HG03139 (cell line): Measurements from ENCODE around the gene PCDHB16.
"Not testable (repeated sequence)": the region's sequence is repeated elsewhere in the genome, so short reads cannot be mapped to it uniquely, and the experiment has no call there.

Experiments
- ATAC-seq: cut with Tn5 transposase; IDR thresholded peaks from one replicate; pipeline ENCODE4 v1.9.1; 2021; ENCODE audit not compliant: unreplicated experiment

The PCDHB16 gene

DNA sequence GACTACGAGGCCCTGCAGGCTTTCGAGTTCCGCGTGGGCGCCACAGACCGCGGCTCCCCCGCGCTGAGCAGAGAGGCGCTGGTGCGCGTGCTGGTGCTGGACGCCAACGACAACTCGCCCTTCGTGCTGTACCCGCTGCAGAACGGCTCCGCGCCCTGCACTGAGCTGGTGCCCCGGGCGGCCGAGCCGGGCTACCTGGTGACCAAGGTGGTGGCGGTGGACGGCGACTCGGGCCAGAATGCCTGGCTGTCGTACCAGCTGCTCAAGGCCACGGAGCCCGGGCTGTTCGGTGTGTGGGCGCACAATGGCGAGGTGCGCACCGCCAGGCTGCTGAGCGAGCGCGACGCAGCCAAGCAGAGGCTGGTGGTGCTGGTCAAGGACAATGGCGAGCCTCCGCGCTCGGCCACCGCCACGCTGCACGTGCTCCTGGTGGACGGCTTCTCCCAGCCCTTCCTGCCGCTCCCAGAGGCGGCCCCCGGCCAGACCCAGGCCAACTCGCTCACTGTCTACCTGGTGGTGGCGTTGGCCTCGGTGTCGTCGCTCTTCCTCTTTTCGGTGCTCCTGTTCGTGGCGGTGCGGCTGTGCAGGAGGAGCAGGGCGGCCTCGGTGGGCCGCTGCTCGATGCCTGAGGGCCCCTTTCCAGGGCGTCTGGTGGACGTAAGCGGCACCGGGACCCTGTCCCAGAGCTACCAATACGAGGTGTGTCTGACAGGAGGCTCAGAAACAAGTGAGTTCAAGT, 2.1 kb downstream of the PCDHB16 start:
- not testable (repeated sequence) for ATAC-seq

DNA sequence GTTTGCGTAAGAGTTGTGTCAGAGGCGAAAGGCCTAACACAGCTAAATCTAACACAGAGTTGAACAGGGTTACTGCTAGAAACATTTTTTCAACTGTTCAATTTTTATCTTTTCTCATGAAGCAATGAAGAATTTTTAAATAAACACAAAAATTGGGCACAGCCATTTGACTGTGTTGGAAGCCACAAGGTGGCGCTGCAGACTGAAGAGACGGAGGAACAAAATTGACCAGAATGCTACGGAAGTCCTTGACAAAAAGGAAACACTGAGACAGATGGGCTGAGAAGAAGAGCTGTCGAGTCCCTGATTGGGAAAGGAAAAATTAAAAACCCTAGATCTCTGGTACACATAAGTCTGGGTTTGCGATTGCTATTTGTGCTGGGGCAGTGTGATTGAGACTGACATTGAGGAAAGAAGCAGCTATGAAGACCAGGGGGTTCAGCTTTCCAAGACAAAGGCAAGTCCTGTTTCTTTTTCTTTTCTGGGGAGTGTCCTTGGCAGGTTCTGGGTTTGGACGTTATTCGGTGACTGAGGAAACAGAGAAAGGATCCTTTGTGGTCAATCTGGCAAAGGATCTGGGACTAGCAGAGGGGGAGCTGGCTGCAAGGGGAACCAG, 4.8 kb downstream of the PCDHB16 start, which contains the start of gene PCDHB9:
Gene PCDHB9 (plus strand): TSS at position 265 of the 616 bp plus-strand sequence. CDS start 158 bp downstream, at position 423.
- no peak for ATAC-seq

DNA sequence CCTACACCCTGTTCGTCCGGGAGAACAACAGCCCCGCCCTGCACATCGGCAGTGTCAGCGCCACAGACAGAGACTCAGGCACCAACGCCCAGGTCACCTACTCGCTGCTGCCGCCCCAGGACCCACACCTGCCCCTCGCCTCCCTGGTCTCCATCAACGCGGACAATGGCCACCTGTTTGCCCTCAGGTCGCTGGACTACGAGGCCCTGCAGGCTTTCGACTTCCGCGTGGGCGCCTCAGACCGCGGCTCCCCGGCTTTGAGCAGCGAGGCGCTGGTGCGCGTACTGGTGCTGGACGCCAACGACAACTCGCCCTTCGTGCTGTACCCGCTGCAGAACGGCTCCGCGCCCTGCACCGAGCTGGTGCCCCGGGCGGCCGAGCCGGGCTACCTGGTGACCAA, 6.5 kb downstream of the PCDHB16 start:
- not testable (repeated sequence) for ATAC-seq

DNA sequence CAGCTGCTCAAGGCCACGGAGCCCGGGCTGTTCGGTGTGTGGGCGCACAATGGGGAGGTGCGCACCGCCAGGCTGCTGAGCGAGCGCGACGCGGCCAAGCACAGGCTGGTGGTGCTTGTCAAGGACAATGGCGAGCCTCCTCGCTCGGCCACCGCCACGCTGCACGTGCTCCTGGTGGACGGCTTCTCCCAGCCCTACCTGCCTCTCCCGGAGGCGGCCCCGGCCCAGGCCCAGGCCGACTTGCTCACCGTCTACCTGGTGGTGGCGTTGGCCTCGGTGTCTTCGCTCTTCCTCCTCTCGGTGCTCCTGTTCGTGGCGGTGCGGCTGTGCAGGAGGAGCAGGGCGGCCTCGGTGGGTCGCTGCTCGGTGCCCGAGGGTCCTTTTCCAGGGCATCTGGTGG, 6.9 kb downstream of the PCDHB16 start:
- not testable (repeated sequence) for ATAC-seq

DNA sequence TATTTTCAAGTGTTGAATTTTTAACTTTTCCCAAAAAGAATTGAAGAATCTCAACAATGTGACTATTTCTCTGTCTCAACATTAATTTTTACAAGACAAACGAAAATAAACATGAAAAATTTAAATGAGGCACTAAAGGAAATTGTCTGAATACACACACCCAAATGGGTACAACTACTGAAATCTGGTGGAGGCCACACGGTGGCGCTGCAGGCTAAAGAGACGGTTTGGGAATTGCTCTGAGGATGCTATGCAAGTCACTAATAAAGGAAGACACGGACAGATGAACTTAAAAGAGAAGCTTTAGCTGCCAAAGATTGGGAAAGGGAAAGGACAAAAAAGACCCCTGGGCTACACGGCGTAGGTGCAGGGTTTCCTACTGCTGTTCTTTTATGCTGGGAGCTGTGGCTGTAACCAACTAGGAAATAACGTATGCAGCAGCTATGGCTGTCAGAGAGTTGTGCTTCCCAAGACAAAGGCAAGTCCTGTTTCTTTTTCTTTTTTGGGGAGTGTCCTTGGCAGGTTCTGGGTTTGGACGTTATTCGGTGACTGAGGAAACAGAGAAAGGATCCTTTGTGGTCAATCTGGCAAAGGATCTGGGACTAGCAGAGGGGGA, 10.0 kb downstream of the PCDHB16 start, which contains the start of gene PCDHB10:
Gene PCDHB10 (plus strand): TSS at position 244 of the 616 bp plus-strand sequence. CDS start 200 bp downstream, at position 444.
- ATAC-seq = no peak

DNA sequence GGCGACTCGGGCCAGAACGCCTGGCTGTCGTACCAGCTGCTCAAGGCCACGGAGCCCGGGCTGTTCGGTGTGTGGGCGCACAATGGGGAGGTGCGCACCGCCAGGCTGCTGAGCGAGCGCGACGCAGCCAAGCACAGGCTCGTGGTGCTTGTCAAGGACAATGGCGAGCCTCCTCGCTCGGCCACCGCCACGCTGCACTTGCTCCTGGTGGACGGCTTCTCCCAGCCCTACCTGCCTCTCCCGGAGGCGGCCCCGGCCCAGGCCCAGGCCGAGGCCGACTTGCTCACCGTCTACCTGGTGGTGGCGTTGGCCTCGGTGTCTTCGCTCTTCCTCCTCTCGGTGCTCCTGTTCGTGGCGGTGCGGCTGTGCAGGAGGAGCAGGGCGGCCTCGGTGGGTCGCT, 12.1 kb downstream of the PCDHB16 start:
- ATAC-seq = not testable (repeated sequence)

DNA sequence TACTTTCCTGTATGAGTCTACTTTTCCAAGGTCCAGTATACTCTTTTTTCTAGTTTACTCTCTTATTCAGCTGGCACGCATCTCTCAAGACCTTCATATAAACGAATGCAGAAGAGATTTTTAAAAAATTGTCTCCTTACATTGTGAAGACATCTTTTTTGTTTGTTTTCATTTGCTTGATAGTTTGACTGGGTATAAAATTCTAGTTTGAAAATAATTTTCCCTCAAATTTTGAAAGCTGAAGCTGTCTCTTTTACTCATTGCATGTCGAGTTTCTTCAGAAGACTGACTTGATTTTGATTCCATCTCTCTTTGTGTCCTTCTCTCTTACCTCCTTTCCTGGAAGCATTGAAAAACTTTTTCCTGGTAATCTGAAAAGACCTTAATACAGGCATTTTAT, 14.2 kb downstream of the PCDHB16 start:
- ATAC-seq = no peak

DNA sequence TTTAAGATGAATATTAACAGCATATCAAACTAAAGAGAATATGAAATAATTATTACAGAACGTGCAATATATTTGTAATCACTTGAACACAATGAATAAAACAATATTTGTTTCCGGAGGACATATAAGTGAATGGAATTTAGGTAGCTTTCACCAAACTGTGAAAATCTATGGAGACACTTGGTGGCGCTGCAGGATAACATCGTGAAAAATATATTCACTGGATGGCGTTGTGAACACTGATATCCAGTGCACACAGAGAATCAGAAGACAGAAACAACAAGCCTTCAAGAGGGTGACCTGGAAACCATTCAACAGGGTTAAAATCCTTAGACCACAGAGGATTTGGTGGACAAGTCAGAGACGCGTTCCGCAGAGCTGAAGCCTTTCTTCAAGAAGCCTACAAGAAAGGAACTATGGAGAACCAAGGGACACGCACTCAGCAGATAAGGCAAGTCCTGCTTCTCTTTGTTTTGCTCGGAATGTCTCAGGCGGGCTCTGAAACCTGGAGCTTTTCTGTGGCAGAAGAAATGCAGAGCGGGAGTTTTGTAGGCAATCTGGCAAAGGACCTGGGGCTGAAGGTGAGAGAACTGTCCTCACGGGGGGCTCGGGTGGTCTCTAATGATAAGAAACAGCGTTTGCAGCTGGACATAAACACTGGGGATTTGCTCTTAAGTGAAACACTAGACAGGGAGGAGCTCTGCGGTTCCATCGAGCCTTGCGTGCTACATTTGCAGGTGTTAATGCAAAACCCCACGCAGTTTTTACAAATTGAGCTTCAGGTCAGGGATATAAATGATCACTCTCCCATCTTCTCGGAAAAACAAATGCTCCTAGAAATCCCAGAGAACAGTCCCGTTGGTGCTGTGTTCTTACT, 17.4 kb downstream of the PCDHB16 start, which contains the start of gene PCDHB11:
Gene PCDHB11 (plus strand): TSS at position 269 of the 877 bp plus-strand sequence. CDS start 148 bp downstream, at position 417.
- ATAC-seq = no peak

DNA sequence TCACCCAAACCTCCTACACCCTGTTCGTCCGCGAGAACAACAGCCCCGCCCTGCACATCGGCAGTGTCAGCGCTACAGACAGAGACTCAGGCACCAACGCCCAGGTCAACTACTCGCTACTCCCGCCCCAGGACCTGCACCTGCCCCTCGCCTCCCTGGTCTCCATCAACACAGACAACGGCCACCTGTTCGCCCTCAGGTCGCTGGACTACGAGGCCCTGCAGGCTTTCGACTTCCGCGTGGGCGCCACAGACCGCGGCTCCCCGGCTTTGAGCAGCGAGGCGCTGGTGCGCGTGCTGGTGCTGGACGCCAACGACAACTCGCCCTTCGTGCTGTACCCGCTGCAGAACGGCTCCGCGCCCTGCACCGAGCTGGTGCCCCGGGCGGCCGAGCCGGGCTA, 18.9 kb downstream of the PCDHB16 start:
- ATAC-seq = not testable (repeated sequence)

DNA sequence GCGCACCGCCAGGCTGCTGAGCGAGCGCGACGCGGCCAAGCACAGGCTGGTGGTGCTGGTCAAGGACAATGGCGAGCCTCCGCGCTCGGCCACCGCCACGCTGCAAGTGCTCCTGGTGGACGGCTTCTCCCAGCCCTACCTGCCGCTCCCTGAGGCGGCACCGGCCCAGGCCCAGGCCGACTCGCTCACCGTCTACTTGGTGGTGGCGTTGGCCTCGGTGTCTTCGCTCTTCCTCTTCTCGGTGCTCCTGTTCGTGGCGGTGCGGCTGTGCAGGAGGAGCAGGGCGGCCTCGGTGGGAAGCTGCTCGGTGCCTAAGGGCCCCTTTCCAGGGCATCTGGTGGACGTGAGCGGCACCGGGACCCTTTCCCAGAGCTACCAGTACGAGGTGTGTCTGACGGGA, 19.5 kb downstream of the PCDHB16 start:
- not testable (repeated sequence) for ATAC-seq

DNA sequence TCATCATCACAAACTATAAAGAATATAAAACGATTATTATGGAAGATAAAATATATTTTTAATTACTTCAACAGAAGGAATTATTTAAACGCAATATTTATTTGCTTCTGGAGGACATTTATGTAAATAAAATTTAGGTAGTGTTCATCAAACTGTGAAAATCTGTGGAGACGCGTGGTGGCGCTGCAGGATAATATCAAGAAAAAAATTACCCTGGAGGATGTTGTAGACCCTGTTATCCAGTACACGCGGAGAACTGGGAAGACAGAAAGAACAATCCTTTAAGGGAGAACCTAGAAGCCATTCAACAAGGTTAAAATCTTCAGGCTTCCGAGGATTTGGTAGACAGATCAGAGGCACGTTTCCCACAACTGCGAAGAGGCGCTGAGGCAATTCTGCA, 26.3 kb downstream of the PCDHB16 start, which contains the start of gene PCDHB12:
Gene PCDHB12 (plus strand): TSS at position 242 of the 400 bp plus-strand sequence. CDS start 189 bp downstream, outside the sequence.
- no peak for ATAC-seq

DNA sequence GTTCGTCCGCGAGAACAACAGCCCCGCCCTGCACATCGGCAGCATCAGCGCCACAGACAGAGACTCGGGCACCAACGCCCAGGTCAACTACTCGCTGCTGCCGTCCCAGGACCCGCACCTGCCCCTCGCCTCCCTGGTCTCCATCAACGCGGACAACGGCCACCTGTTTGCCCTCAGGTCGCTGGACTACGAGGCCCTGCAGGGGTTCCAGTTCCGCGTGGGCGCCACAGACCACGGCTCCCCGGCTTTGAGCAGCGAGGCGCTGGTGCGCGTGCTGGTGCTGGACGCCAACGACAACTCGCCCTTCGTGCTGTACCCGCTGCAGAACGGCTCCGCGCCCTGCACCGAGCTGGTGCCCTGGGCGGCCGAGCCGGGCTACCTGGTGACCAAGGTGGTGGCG, 28.1 kb downstream of the PCDHB16 start:
- not testable (repeated sequence) for ATAC-seq

DNA sequence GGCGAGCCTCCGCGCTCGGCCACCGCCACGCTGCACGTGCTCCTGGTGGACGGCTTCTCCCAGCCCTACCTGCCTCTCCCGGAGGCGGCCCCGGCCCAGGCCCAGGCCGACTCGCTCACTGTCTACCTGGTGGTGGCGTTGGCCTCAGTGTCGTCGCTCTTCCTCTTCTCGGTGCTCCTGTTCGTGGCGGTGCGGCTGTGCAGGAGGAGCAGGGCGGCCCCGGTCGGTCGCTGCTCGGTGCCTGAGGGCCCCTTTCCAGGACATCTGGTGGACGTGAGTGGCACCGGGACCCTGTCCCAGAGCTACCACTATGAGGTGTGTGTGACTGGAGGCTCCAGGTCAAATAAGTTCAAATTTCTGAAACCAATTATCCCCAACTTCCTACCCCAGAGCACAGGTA, 28.7 kb downstream of the PCDHB16 start:
- ATAC-seq = not testable (repeated sequence)

DNA sequence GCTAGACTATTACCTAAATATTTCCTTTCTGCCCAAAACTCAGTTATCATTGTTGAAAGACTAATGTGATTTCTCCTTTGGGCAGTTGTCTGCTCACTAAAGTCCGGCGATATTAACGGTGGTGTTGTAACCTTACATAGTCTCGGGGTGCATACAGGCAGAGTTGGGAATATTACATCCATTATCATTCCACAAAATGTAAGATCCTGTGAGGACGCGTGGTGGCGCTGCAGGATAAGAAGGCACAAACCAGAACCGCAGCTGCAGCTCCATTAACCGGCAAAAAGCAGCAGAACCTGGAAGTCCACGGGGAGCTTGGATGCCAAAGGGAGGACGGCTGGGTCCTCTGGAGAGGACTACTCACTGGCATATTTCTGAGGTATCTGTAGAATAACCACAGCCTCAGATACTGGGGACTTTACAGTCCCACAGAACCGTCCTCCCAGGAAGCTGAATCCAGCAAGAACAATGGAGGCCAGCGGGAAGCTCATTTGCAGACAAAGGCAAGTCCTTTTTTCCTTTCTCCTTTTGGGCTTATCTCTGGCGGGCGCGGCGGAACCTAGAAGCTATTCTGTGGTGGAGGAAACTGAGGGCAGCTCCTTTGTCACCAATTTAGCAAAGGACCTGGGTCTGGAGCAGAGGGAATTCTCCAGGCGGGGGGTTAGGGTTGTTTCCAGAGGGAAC, 31.6 kb downstream of the PCDHB16 start, which contains the start of gene PCDHB13:
Gene PCDHB13 (plus strand): TSS at position 264 of the 684 bp plus-strand sequence. CDS start 205 bp downstream, at position 469.
- not testable (repeated sequence) for ATAC-seq

DNA sequence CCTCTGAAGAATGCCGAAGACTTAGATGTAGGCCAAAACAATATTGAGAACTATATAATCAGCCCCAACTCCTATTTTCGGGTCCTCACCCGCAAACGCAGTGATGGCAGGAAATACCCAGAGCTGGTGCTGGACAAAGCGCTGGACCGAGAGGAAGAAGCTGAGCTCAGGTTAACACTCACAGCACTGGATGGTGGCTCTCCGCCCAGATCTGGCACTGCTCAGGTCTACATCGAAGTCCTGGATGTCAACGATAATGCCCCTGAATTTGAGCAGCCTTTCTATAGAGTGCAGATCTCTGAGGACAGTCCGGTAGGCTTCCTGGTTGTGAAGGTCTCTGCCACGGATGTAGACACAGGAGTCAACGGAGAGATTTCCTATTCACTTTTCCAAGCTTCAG, 32.4 kb downstream of the PCDHB16 start:
- ATAC-seq = not testable (repeated sequence)

DNA sequence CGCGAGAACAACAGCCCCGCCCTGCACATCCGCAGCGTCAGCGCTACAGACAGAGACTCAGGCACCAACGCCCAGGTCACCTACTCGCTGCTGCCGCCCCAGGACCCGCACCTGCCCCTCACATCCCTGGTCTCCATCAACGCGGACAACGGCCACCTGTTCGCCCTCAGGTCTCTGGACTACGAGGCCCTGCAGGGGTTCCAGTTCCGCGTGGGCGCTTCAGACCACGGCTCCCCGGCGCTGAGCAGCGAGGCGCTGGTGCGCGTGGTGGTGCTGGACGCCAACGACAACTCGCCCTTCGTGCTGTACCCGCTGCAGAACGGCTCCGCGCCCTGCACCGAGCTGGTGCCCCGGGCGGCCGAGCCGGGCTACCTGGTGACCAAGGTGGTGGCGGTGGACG, 33.3 kb downstream of the PCDHB16 start:
- not testable (repeated sequence) for ATAC-seq

DNA sequence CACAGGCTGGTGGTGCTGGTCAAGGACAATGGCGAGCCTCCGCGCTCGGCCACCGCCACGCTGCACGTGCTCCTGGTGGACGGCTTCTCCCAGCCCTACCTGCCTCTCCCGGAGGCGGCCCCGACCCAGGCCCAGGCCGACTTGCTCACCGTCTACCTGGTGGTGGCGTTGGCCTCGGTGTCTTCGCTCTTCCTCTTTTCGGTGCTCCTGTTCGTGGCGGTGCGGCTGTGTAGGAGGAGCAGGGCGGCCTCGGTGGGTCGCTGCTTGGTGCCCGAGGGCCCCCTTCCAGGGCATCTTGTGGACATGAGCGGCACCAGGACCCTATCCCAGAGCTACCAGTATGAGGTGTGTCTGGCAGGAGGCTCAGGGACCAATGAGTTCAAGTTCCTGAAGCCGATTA, 33.8 kb downstream of the PCDHB16 start:
- ATAC-seq = not testable (repeated sequence)

DNA sequence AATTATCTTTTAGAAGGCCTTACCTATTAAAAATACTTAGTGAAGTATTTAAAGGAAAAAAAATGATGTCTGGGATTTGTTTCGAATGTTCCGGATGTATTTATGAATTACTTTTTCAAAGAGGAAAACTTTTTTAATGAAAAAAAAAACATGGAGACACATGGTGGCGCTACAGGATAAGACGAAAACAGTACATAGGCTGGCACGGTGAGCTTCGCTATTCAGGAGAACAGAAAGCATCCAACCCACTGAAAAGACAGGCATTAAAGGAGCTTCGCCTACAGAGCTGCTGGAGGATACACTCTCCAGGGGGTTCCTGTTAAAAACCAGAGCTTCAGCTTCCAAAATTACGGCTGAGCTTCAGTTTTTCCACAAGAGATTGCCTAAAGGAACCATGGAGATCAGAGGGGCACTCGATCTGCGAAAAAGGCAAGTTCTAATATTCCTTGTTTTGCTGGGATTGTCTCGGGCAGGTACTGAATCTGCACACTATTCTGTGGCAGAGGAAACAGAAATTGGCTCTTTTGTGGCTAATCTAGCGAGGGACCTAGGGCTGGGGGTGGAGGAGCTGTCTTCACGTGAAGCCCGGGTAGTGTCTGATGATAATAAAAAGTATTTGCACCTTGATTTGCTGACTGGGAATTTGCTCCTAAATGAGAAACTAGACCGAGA, 41.1 kb downstream of the PCDHB16 start, which contains the start of gene PCDHB14:
Gene PCDHB14 (plus strand): TSS at position 232 of the 672 bp plus-strand sequence. CDS start 163 bp downstream, at position 395.
- no peak for ATAC-seq

DNA sequence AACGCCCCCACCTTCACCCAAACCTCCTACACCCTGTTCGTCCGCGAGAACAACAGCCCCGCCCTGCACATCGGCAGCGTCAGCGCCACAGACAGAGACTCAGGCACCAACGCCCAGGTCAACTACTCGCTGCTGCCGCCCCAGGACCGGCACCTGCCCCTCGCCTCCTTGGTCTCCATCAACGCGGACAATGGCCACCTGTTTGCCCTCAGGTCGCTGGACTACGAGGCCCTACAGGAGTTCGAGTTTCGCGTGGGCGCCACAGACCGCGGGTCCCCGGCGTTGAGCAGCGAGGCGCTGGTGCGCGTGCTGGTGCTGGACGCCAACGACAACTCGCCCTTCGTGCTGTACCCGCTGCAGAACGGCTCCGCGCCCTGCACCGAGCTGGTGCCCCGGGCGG, 42.7 kb downstream of the PCDHB16 start:
- ATAC-seq = not testable (repeated sequence)
